Central memory CD8-positive, alpha-beta T cell (primary cell): ENCODE data around the gene GOLGA2.
A peak's percentile ranks its signal among the peaks of the same experiment; 100 is the strongest.

Source experiments
- ATAC-seq: fragments of 150-1000 bp; cut with Tn5 transposase; replicated peaks from 2 replicates; pipeline ENCODE4 v1.10.0; 2022; ENCODE audit warnings: mild to moderate bottlenecking, moderate FRiP score, moderate number of reproducible peaks; ENCODE audit not compliant: poor library complexity, severe bottlenecking; ENCODE audit errors: extremely low read depth
- DNase-seq, 2 donors: peaks; one replicate each; pipeline ENCODE4 v3.0.0; 2021; ENCODE audit warnings: low spot score in 2 of 2
- H3K27ac Mint-ChIP-seq: one replicate; pipeline ENCODE4 v1.8.0; 2022; ENCODE audit warnings: low read depth, mild to moderate bottlenecking, moderate library complexity, mixed read lengths
- H3K27me3 Mint-ChIP-seq: one replicate; pipeline ENCODE4 v1.8.0; 2022; ENCODE audit warnings: mixed read lengths
- H3K36me3 Mint-ChIP-seq: one replicate; pipeline ENCODE4 v1.8.0; 2022; ENCODE audit warnings: mild to moderate bottlenecking, moderate library complexity, mixed read lengths; ENCODE audit not compliant: insufficient read depth
- H3K4me1 Mint-ChIP-seq: one replicate; pipeline ENCODE4 v1.8.0; 2022; ENCODE audit warnings: mixed read lengths
- H3K4me3 Mint-ChIP-seq: one replicate; pipeline ENCODE4 v1.8.0; 2022; ENCODE audit warnings: mild to moderate bottlenecking, moderate library complexity, mixed read lengths
- H3K9me3 Mint-ChIP-seq: one replicate; pipeline ENCODE4 v1.8.0; 2022; ENCODE audit warnings: mixed read lengths

Gene GOLGA2

GRCh38 chr9:128262687-128263086 is 13.1 kb downstream of the GOLGA2 start:
- no peaks in the 10 kb centered on the region for H3K9me3 Mint-ChIP-seq
- H3K36me3 Mint-ChIP-seq, result peaks cover 18% of the 10 kb centered on the region
- H3K27ac Mint-ChIP-seq, result no peak overlapping the region
- no peaks in the 10 kb centered on the region for H3K4me1 Mint-ChIP-seq
- H3K27me3 Mint-ChIP-seq, result no peaks in the 10 kb centered on the region
- ATAC-seq (no peak), DNase-seq (no peak)
- no peak overlapping the region for H3K4me3 Mint-ChIP-seq

- H3K4me1 Mint-ChIP-seq, result no peaks in the 10 kb centered on the region
- ATAC-seq, result no peak
- no peak overlapping the region for H3K27ac Mint-ChIP-seq
- DNase-seq, result no peak
- no peaks in the 10 kb centered on the region for H3K9me3 Mint-ChIP-seq
- no peak overlapping the region for H3K4me3 Mint-ChIP-seq
- peaks cover 19% of the 10 kb centered on the region for H3K36me3 Mint-ChIP-seq
- H3K27me3 Mint-ChIP-seq, result no peaks in the 10 kb centered on the region
Measured at GRCh38 chr9:128260340-128260739, 15.5 kb downstream of the GOLGA2 start.

- ATAC-seq (no peak), DNase-seq (no peak)
- Mint-ChIP-seq H3K4me3 (no peak overlapping the region), H3K27ac (peak overlapping the region; percentile 62), H3K9me3 (no peaks in the 10 kb centered on the region), H3K27me3 (peaks cover 9% of the 10 kb centered on the region), H3K36me3 (peaks cover 20% of the 10 kb centered on the region), H3K4me1 (no peaks in the 10 kb centered on the region)
Measured at GRCh38 chr9:128259156-128259555, 16.7 kb downstream of the GOLGA2 start.

GRCh38 chr9:128258326-128258725 is 17.5 kb downstream of the GOLGA2 start:
- DNase-seq (no peak), ATAC-seq (no peak)
- H3K27ac Mint-ChIP-seq, result peak overlapping the region; percentile 62
- no peaks in the 10 kb centered on the region for H3K9me3 Mint-ChIP-seq
- H3K36me3 Mint-ChIP-seq, result peaks cover 20% of the 10 kb centered on the region
- peaks cover 9% of the 10 kb centered on the region for H3K27me3 Mint-ChIP-seq
- no peak overlapping the region for H3K4me3 Mint-ChIP-seq
- no peaks in the 10 kb centered on the region for H3K4me1 Mint-ChIP-seq

GRCh38 chr9:128257907-128258306 is 17.9 kb downstream of the GOLGA2 start:
- Mint-ChIP-seq H3K9me3 (no peaks in the 10 kb centered on the region), H3K4me1 (no peaks in the 10 kb centered on the region), H3K27me3 (peaks cover 9% of the 10 kb centered on the region), H3K27ac (peak overlapping the region; percentile 62), H3K4me3 (no peak overlapping the region), H3K36me3 (peaks cover 18% of the 10 kb centered on the region)
- ATAC-seq, result no peak
- no peak for DNase-seq

GRCh38 chr9:128257086-128257825 is 18.6 kb downstream of the GOLGA2 start:
- peaks cover 16% of the 10 kb centered on the region for H3K36me3 Mint-ChIP-seq
- H3K4me1 Mint-ChIP-seq, result peaks cover 1% of the 10 kb centered on the region
- H3K4me3 Mint-ChIP-seq, result no peak overlapping the region
- peaks cover 9% of the 10 kb centered on the region for H3K27me3 Mint-ChIP-seq
- no peaks in the 10 kb centered on the region for H3K9me3 Mint-ChIP-seq
- DNase-seq (no peak), ATAC-seq (no peak)
- peak overlapping the region; percentile 62 for H3K27ac Mint-ChIP-seq

- DNase-seq (peak; percentile 21 to 36), ATAC-seq (no peak)
- Mint-ChIP-seq H3K4me1 (peaks cover 16% of the 10 kb centered on the region), H3K27me3 (peaks cover 9% of the 10 kb centered on the region), H3K27ac (no peak overlapping the region), H3K9me3 (no peaks in the 10 kb centered on the region), H3K4me3 (no peak overlapping the region), H3K36me3 (peaks cover 10% of the 10 kb centered on the region)
Measured at GRCh38 chr9:128254855-128255759, 20.7 kb downstream of the GOLGA2 start.

- H3K9me3 Mint-ChIP-seq, result no peaks in the 10 kb centered on the region
- H3K27ac Mint-ChIP-seq, result no peak overlapping the region
- ATAC-seq (no peak), DNase-seq (no peak)
- no peak overlapping the region for H3K4me3 Mint-ChIP-seq
- peaks cover 8% of the 10 kb centered on the region for H3K36me3 Mint-ChIP-seq
- peaks cover 9% of the 10 kb centered on the region for H3K27me3 Mint-ChIP-seq
- peaks cover 23% of the 10 kb centered on the region for H3K4me1 Mint-ChIP-seq
Measured at GRCh38 chr9:128254362-128254761, 21.4 kb downstream of the GOLGA2 start.

- H3K9me3 Mint-ChIP-seq, result no peaks in the 10 kb centered on the region
- peaks cover 9% of the 10 kb centered on the region for H3K27me3 Mint-ChIP-seq
- H3K4me1 Mint-ChIP-seq, result peaks cover 23% of the 10 kb centered on the region
- no peak overlapping the region for H3K27ac Mint-ChIP-seq
- ATAC-seq, result no peak
- DNase-seq, result no peak
- H3K36me3 Mint-ChIP-seq, result peaks cover 8% of the 10 kb centered on the region
- no peak overlapping the region for H3K4me3 Mint-ChIP-seq
Measured at GRCh38 chr9:128253991-128254346, 21.8 kb downstream of the GOLGA2 start.

- no peak overlapping the region for H3K4me3 Mint-ChIP-seq
- no peak overlapping the region for H3K27ac Mint-ChIP-seq
- H3K36me3 Mint-ChIP-seq, result peaks cover 8% of the 10 kb centered on the region
- peaks cover 23% of the 10 kb centered on the region for H3K4me1 Mint-ChIP-seq
- ATAC-seq (no peak), DNase-seq (no peak)
- H3K9me3 Mint-ChIP-seq, result no peaks in the 10 kb centered on the region
- peaks cover 9% of the 10 kb centered on the region for H3K27me3 Mint-ChIP-seq
Measured at GRCh38 chr9:128253140-128253990, 22.4 kb downstream of the GOLGA2 start.

- Mint-ChIP-seq H3K9me3 (no peaks in the 10 kb centered on the region), H3K27ac (no peak overlapping the region), H3K4me1 (peaks cover 23% of the 10 kb centered on the region), H3K4me3 (no peak overlapping the region), H3K27me3 (peaks cover 9% of the 10 kb centered on the region), H3K36me3 (peaks cover 4% of the 10 kb centered on the region)
- DNase-seq (no peak), ATAC-seq (no peak)
Measured at GRCh38 chr9:128252317-128253139, 23.3 kb downstream of the GOLGA2 start.

- H3K27me3 Mint-ChIP-seq, result peaks cover 9% of the 10 kb centered on the region
- DNase-seq, result no peak
- H3K36me3 Mint-ChIP-seq, result peaks cover 3% of the 10 kb centered on the region
- no peak for ATAC-seq
- peak overlapping the region; percentile 71 for H3K4me3 Mint-ChIP-seq
- no peak overlapping the region for H3K27ac Mint-ChIP-seq
- H3K9me3 Mint-ChIP-seq, result no peaks in the 10 kb centered on the region
- peaks cover 23% of the 10 kb centered on the region for H3K4me1 Mint-ChIP-seq
Measured at GRCh38 chr9:128251732-128252100, 24.1 kb downstream of the GOLGA2 start.
